ENCODE results near the gene SOWAHD.
"Not testable (repeated sequence)": the region's sequence is repeated elsewhere in the genome, so short reads cannot be mapped to it uniquely, and the experiment has no call there.

Gene SOWAHD

GRCh38 chrX:119783026-119783425, 24.6 kb downstream of the SOWAHD start:
- H3K9me3 Mint-ChIP-seq, result no peaks in the 10 kb centered on the region
- no peak overlapping the region for H3K27ac Mint-ChIP-seq

GRCh38 chrX:119784747-119785446, 26.5 kb downstream of the SOWAHD start:
- no peaks in the 10 kb centered on the region for H3K9me3 Mint-ChIP-seq
- peak overlapping the region; percentile 79 for H3K27ac Mint-ChIP-seq
- H3K4me3 Mint-ChIP-seq, result peak overlapping the region; percentile 64
- H3K4me1 Mint-ChIP-seq, result peaks cover 25% of the 10 kb centered on the region
- no peaks in the 10 kb centered on the region for H3K27me3 Mint-ChIP-seq
- H3K36me3 Mint-ChIP-seq, result peaks cover 13% of the 10 kb centered on the region

More at GRCh38 chrX:119783026-119783425, 24.6 kb downstream of the SOWAHD start:
- Mint-ChIP-seq H3K27me3 (no peaks in the 10 kb centered on the region), H3K4me1 (peaks cover 20% of the 10 kb centered on the region), H3K4me3 (no peak overlapping the region), H3K36me3 (peaks cover 3% of the 10 kb centered on the region)

- peak overlapping the region; percentile 94 for H3K4me3 Mint-ChIP-seq
- H3K36me3 Mint-ChIP-seq, result peaks cover 15% of the 10 kb centered on the region
- no peaks in the 10 kb centered on the region for H3K9me3 Mint-ChIP-seq
Observed at GRCh38 chrX:119790977-119791436, 32.6 kb downstream of the SOWAHD start.

GRCh38 chrX:119791437-119792231, 33.2 kb downstream of the SOWAHD start, which contains the start of gene RPL39:
Gene RPL39, minus strand, starts transcription at chrX:119791630. Its CDS starts 54 bp downstream, at chrX:119791576.
- no peaks in the 10 kb centered on the region for H3K9me3 Mint-ChIP-seq
- peaks cover 13% of the 10 kb centered on the region for H3K4me1 Mint-ChIP-seq
- H3K4me3 Mint-ChIP-seq, result peak within 1 kb of the TSS; percentile 94
- peaks cover 15% of the 10 kb centered on the region for H3K36me3 Mint-ChIP-seq
- peak within 1 kb of the TSS; percentile 97 for H3K27ac Mint-ChIP-seq
- no peaks in the 10 kb centered on the region for H3K27me3 Mint-ChIP-seq

More at GRCh38 chrX:119790977-119791436, 32.6 kb downstream of the SOWAHD start:
- Mint-ChIP-seq H3K27me3 (no peaks in the 10 kb centered on the region), H3K4me1 (peaks cover 13% of the 10 kb centered on the region), H3K27ac (peak overlapping the region; percentile 97)

GRCh38 chrX:119801253-119802221, 43.1 kb downstream of the SOWAHD start:
- Mint-ChIP-seq H3K9me3 (no peaks in the 10 kb centered on the region), H3K36me3 (no peaks in the 10 kb centered on the region), H3K27ac (no peak overlapping the region), H3K4me3 (no peak overlapping the region), H3K27me3 (no peaks in the 10 kb centered on the region), H3K4me1 (no peaks in the 10 kb centered on the region)

- Mint-ChIP-seq H3K36me3 (no peaks in the 10 kb centered on the region), H3K27ac (peak overlapping the region; percentile 17), H3K9me3 (no peaks in the 10 kb centered on the region), H3K27me3 (no peaks in the 10 kb centered on the region), H3K4me1 (no peaks in the 10 kb centered on the region), H3K4me3 (no peak overlapping the region)
Observed at GRCh38 chrX:119802546-119802945, 44.2 kb downstream of the SOWAHD start.

GRCh38 chrX:119808461-119808860, 50.1 kb downstream of the SOWAHD start:
- not testable (repeated sequence) for H3K4me1 Mint-ChIP-seq, H3K9me3 Mint-ChIP-seq, H3K36me3 Mint-ChIP-seq, H3K27me3 Mint-ChIP-seq, H3K4me3 Mint-ChIP-seq, H3K27ac Mint-ChIP-seq

- no peaks in the 10 kb centered on the region for H3K27me3 Mint-ChIP-seq
- H3K4me3 Mint-ChIP-seq, result no peak overlapping the region
- H3K27ac Mint-ChIP-seq, result no peak overlapping the region
- H3K36me3 Mint-ChIP-seq, result peaks cover 1% of the 10 kb centered on the region
- H3K9me3 Mint-ChIP-seq, result no peaks in the 10 kb centered on the region
- no peaks in the 10 kb centered on the region for H3K4me1 Mint-ChIP-seq
Observed at GRCh38 chrX:119809185-119809666, 50.8 kb downstream of the SOWAHD start.

All from activated naive CD4-positive, alpha-beta T cell treated with anti-CD3 and anti-CD28 coated beads, Interleukin-2, amount 50 U/mL, for 24 hours (primary cell).